IPS-18c (cell line): ENCODE measurements around the gene SLC6A8.
"Not testable (repeated sequence)": the region's sequence is repeated elsewhere in the genome, so short reads cannot be mapped to it uniquely, and the experiment has no call there.

ENCODE experiments used
- H3K4me3 ChIP-seq: 2 replicates; pipeline ENCODE4 v1.7.0; 2013; ENCODE audit warnings: low read depth, mild to moderate bottlenecking, low read length, moderate library complexity; ENCODE audit not compliant: insufficient read depth
- H3K9me3 ChIP-seq: one replicate; pipeline ENCODE4 v1.6.1; 2013; ENCODE audit warnings: mild to moderate bottlenecking, low read length, moderate library complexity; ENCODE audit not compliant: control insufficient read depth, insufficient read depth

SLC6A8 gene

DNA sequence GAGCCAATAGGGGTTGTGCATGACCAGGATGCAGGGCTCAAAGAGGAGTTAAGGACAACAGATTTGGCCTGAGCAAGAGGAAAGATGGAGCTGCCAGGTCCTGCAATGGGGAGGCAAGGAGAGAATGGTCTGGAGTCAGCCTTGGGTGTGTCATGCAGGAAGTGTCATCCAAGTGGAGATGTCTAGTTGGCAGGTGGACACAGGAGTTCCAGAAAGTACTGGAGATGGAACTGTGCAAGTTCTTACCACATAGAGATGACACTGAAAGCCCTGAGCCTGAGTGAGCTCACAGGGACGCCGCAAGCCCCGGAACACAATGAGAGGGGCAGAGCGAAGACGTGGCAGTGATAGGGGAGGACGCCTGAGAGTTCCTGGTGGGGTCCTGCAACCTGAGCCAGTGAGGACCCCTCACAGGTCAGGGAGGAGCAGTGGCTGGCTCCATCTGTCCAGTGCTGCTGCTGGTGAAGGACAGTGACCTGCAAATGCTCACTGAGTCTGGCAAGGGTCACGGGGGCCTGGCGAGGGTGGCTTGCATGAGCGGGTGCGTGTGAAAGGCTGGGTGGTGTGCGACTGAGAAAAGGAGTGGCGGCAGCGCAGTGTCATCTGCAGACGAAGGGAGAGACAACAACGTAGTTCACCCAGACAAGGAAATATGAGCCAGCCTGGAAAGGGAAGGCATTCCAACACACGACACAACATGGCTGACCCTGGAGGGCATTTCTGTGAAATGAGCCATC lies 9.4 kb downstream of the SLC6A8 start:
- not testable (repeated sequence) for H3K9me3 ChIP-seq, H3K4me3 ChIP-seq

DNA sequence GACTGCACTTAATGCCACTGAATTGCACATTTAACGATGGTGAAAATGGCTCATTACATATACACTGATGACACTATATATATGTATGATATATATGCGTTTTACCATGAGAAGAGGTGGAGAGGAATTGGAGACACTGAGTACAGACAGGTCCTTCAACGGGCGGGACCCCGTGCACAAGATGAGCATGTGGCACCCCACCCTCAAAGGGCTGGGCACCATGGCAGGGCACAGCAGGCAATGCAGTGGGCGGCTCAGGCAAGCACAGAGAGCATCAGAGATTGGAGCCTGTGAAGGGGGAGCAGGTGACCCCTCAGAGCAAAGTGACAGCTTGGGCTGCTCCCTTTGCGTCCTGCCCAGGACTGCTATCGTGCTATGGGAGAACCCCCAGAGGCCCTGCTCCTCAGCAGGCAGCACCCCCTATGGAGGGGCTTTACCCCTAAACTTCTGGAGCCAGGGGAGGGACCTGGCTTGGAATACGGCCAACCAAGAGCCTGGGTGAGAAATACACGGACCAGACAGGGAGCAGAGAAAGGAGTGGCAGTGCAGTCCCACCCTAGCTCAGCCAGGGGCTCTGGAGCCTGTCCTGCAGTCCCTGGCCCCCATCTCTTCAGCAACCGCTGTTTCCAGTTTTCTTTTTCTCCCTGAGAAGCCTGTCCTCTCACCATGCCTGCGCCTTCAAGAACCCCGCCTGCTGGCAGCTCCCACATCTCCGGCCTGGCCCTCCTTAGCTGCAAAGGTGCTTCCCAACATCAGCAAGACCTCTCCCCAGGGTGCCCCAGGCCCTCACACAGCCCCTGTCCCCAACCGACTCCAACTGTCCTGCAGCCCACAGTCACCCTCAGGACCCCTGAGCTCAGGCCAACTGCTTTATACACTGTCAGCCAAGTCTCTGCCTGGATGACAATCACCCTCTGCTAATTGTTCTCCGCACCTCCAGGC lies 10.5 kb downstream of the SLC6A8 start:
- no peaks in the 10 kb centered on the region for H3K9me3 ChIP-seq
- H3K4me3 ChIP-seq, result no peak overlapping the region

DNA sequence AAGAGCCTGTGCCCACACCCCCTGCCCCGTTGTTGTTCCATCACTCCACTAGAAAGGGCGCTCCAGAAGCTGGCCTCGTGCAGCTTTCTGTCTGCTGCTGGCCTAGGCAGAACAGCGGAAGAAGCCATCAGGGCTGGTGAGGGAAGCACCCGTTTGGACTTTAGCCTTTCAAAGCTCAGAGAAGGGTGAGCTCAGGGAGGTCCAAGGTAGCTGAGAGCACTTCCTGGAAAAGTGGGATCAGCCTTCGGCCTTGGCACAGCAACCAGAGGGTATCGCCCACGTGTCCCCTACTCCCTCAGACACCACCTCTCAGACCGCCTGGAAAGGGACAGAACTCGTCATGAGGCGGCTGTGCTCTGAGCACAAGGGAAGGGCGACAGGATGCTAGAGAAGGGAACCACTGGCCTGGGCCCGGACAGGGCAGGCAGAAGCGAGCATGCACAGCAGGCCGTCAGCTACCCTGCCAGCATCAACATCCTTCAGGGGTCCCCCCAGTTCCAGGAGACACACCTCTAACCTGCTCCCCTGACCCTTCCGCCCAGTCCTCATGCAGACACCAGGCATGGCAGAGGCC lies 11.6 kb downstream of the SLC6A8 start:
- H3K9me3 ChIP-seq, H3K4me3 ChIP-seq: not testable (repeated sequence)

DNA sequence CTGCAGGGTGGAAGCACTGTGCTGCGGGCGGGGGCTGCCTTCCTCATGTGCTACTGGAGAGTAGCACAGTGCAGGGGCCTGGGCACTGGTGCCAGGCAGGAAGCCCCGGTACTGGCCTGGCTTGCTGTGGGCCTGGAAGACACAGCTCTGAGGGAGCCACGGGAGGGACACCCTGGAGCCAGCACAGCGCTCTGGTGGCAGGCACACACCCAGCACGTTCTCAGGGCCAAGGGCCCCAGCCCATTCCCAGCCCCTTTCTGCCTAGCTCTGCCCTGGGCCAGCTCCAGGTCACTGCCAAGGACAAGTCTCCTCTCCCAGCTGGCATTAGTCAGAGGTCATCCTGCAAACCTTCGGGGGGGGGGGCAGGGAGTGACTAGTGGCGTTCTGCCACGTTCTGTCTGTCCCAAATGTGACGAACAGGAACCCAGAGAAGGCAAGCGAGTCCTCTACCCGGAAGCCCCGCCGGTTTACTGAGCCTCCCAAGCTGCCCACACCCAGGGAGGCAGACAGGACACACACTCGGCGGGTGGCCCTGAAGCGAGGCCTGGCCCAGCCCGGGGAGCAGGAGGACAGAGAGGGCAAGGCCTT lies 12.2 kb downstream of the SLC6A8 start:
- H3K4me3 ChIP-seq, H3K9me3 ChIP-seq: not testable (repeated sequence)

DNA sequence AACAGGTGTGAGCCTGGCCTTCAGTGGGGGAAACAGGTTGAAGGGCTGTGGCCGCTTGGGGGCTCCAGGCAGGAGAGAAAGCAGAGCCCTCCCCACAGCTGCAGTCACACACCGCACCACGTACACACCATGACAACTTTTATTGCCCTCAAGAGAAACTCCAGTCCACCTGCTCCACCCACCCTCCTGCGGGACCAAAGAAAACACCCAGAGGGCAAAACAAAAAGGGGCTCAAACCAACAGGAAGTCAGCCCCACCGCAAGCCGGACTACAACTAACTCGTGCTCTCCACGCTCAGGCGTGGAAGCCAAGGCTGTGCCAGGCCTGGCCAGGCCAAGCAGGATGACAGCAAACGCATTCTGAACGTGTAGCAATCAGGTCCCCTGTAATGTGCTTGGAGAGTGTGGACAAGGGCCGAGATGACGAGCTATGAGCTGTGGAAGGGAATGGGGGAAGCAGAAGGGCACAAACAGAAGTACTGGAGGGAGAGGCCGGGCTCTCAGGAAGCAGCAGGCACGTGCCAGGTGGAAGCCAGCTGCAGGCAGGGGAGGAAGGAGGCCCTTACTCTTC lies 12.7 kb downstream of the SLC6A8 start:
- no peak overlapping the region for H3K4me3 ChIP-seq
- peaks cover 8% of the 10 kb centered on the region for H3K9me3 ChIP-seq

DNA sequence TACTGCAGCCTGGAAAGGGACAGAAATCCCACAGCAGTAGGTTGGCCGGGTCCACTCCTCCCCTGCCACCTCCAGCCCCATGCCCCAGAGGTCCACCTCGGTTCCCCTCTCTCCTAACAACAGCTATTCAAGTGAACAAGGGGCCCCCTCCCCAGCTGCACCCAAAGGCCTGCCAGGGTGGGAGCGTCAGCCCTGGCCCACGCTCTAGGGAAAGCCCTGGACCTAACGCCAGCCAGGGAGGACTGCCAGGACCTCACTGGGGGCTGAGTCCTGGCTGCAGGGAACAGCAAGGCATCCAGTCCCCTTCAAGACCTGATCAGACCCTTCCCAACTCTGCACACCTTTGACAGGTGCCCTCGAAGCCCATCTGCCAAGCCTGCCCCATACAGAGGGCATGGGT lies 13.2 kb downstream of the SLC6A8 start:
- Histone ChIP-seq H3K9me3 (peaks cover 8% of the 10 kb centered on the region), H3K4me3 (no peak overlapping the region)

DNA sequence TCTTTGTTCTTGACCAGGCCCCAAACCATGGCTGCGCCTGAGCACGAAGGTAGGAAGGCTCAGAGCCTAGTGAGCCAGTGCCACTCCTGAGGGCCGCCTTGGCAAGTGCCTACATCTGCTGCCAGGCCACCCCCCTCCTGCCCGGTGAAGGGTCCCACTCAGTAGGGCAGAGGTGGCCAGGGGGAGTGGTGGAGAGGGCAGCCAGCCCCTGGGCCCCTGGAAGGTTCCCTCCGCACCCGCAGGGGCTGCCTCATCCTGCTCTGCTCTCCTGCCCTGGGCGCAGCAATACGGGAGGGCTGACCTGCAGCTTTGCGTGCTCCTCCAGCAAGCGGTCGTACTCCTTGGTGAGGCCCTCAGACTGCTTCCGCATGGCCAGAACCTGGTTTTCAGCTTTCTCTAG lies 14.0 kb downstream of the SLC6A8 start:
- Histone ChIP-seq H3K4me3 (no peak overlapping the region), H3K9me3 (peaks cover 8% of the 10 kb centered on the region)

DNA sequence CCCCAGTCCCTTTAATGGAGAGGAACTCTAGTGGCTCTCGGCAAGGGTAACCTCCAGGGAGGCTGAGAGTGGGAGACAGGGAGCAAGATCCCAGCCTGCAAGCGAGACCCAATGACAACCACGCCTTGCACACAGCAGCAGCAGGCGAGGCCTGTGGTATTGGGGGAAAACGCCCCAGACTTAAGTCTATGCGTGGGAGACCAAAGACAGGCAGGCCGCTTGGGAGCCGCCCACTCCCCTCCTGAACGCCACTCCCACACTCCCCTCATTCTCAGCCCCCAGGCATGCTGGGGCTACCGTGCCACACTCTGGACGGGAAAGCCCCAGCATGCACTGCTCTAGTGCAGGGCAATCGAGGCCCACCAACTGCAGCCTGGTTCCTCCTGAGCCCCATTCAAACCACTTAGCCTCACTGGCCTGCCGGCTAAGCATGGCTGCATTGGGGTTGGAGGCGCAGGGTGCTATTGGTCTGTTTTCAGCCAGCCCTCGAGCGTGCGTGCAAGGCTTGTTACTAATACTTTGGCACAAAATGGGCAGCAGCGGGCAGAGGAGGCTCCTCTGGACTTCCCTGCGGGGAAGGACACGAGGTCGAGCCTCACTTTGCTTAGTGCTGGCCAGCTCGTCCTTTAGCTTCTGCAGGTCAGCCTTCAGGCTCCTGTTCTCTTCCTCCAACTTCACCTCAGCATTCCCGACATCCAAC lies 14.8 kb downstream of the SLC6A8 start:
- Histone ChIP-seq H3K9me3 (peaks cover 8% of the 10 kb centered on the region), H3K4me3 (no peak overlapping the region)

DNA sequence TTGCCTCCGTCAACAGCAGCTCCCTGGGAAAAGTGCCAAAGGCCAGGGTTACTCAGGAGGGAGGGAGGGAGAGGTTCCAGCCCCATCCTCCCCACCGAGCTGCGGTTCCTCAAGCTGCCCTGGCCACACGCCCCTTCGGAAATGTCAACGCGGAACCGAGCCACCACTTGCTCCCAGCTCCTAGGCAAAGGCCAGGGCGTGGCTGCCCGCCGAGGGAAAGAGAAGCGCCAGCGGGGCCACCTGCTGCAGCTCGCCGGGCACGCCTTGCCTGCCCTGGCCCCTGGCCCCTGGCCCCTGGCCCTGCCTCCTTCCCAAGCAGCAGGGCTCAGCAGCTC lies 15.3 kb downstream of the SLC6A8 start:
- no peak overlapping the region for H3K4me3 ChIP-seq
- peaks cover 8% of the 10 kb centered on the region for H3K9me3 ChIP-seq

DNA sequence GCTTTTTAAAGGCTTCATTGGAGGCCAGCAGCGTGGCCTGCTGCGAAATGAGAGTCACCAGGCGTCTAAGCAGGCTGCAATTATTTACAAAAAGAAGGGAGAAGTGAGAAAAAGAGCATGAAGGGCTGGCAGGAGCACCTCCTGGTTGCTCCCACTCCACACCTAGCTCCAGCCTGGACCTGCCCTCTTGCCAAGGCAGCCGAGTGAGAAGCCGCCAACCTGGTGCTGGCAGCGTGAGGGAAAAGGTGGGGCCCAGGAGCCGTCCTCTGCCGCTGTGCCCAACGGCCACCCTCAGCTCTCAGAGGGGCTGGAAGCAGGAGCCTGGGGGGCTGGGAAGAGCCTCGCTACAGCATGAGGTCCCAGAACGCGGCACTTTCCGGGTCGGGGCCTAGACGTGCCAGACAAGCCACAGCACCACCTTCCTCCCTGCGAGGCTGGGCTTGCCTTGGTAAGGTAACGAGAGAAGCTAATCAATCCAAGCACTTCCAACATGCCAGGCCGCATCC lies 16.3 kb downstream of the SLC6A8 start:
- Histone ChIP-seq H3K4me3 (no peak overlapping the region), H3K9me3 (peaks cover 11% of the 10 kb centered on the region)

DNA sequence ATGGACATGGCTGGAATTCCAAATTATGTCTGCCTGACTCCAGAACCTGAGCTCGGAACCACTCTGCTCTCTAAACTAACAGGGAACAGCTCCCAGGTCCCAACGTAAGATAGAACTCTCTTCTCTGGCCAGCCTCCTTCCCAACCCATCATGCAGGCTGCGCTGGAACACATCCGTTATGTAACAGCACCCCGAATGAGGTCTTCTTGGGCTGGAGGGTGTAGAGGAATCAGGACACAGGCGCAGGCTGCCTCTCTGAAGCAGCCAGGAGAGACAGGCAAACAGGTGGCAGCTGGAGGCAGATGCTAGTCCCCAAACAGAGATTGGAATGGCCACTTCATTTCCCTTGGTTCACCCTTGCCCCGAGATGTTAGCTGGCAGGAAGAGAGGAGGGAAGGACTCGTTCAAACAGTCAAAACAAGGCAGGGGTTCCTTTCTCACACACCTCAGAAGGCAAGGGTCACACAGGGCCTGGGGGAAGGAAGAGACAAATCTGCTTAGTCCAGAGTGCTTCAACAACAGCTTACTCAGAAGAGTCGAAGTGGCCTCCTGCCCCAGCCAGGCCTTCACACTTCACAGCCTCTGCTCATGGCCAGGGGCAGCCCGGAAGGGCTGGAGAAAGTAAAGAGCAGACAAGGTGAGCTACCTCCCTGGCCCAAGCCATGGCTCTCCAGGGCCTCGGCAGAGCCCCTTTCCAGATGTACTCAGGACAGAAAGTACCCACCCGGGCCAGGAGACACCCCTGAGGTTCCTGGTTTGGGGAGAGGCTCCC lies 17.1 kb downstream of the SLC6A8 start:
- peaks cover 11% of the 10 kb centered on the region for H3K9me3 ChIP-seq
- not testable (repeated sequence) for H3K4me3 ChIP-seq

DNA sequence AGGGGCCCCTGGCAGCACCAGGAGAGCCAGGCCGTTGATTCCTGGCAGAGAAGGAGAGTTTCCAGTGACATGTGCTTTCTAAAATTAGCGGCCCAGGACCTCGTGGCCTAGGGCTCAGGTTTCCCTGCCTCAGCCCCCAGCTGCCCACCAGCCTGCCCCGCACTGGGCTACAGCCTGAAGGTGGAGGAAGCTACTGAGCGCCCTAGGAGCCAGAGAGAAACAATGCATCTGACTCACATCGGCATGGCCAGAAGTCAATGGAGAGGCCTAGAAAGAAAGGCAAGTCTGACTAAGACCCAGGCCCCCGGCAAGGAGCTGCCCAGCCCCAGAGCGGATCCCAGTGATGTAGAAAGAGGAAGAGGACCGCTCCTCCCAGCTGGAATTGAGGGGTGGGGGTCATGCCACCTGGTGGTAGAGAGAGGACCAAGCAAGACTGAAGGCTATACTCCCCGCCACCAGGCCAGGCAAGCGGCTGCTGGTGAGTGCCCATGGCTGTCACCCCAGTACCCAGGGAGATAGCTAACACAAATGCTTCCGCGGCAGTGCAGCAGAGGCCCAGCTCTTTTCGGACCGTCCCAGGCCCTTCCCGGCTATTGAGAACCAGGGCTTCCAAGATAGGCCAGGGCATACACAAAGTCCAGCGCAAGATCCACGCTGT lies 17.8 kb downstream of the SLC6A8 start:
- peaks cover 11% of the 10 kb centered on the region for H3K9me3 ChIP-seq
- H3K4me3 ChIP-seq, result not testable (repeated sequence)

DNA sequence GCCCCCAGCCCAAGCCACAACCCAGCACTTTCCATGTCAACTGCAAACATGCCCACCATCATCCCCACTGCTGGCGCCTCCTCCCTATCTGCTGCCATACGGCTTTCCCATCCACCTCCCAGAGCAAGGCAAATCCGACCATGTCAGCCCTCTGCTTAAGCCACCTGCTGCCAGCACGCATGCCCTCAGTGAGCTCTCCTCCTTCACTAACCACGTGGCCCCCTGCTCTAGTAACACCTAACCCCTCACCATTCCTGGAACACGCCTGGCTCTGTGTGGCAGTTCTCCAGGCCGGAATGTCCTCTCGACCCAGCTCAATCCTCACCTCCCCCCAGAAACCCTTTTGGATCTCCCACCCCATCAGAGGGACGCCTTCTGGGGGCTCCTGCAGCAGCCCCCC lies 19.1 kb downstream of the SLC6A8 start:
- Histone ChIP-seq H3K4me3 (no peak overlapping the region), H3K9me3 (peaks cover 11% of the 10 kb centered on the region)

DNA sequence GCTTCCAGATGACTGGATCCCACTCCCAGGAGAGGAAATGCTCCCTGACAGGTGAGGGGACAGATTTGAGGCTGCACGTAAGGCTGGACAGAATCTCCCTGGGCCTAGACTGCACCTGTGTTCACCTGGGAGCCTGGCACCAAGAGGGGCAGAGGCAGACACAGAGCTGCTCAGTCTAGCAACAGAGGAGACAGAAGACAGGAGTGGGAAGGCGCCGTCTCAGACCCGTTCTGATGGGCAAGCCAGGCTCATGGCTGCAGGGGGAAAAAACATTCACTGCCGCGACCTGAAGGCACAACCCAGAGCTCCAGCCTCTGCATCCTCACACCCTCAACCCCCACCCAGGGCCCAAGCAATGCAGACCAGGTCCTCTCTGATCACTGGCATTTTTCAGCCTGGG lies 19.7 kb downstream of the SLC6A8 start:
- peaks cover 11% of the 10 kb centered on the region for H3K9me3 ChIP-seq
- H3K4me3 ChIP-seq, result no peak overlapping the region

DNA sequence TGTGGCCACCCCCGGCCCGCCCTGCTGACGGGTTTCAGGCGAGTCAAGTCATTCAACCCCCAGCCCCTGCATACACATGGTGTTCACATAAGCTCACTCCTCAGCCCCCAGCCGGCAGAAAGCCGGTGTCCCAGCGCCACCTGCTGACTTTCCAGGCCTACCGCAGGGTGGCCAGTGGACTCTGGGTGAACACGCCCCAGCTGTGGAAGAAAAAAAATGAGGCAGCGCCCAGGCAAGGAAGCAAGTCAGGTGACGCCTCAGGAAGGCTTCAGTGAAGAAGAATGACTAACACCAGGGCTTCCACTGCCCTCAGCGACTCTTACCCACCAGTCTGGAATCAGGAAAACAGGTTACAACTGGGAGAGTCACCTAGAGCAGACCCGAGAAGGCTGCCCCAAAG lies 20.7 kb downstream of the SLC6A8 start:
- Histone ChIP-seq H3K4me3 (no peak overlapping the region), H3K9me3 (peaks cover 13% of the 10 kb centered on the region)
